ENCODE results near the gene DNAH12. TPM values are rescaled to one million over a fixed set of nuclear protein-coding genes. Genes with fewer than 3 reads are reported as not detected.

Gene DNAH12
- polyA plus RNA-seq, 1 of the 3 experiments (the other 2 are of a cell fraction): 0.03 TPM

DNA sequence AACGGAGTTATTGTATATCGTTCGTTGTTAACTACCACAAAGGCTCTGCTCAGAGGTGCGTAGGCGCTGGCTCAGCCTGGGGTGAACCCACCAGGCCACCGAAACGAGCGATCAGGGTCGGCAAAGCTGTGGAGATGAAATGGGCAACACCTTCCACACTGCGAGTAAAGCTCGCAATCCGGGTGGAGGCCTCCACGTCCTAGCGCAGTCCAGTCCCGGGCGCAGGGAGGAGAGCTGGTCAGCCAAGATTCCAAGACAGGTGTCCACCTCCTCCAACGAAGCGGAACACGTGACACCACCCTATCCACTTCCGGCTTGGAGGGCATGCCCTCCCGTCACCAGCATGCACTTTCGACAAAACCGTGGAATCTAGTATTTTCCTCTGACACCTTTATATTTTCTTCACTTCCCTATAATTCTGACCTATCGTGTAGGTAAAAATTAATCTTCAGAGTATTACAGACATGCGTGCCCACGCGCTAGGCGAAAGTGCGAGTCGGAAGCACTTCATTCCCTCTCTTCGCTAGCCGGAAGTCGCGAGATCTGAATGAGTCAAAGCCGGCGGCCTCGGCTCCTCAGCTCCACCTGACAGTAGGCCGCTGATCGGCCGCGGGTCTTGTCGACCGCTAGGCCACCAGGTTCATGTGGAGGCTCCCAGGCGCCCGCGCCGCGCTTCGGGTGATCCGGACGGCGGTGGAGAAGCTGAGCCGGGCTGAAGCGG is 11.8 kb upstream of the DNAH12 start, which contains the start of gene PDE12 (continued):
- TF ChIP-seq, protein P1, sequence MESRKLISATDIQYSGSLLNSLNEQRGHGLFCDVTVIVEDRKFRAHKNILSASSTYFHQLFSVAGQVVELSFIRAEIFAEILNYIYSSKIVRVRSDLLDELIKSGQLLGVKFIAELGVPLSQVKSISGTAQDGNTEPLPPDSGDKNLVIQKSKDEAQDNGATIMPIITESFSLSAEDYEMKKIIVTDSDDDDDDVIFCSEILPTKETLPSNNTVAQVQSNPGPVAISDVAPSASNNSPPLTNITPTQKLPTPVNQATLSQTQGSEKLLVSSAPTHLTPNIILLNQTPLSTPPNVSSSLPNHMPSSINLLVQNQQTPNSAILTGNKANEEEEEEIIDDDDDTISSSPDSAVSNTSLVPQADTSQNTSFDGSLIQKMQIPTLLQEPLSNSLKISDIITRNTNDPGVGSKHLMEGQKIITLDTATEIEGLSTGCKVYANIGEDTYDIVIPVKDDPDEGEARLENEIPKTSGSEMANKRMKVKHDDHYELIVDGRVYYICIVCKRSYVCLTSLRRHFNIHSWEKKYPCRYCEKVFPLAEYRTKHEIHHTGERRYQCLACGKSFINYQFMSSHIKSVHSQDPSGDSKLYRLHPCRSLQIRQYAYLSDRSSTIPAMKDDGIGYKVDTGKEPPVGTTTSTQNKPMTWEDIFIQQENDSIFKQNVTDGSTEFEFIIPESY (IDR thresholded peaks at IDR 0.05; ENCODE audit: borderline replicate concordance, low read depth): peak; percentile 94
- TF ChIP-seq FOXM1 (IDR thresholded peaks at IDR 0.05; ENCODE audit: low read depth) (0 out of 2 replicates have a peak, but pooled peaks have one; percentile 28), EP300 (IDR thresholded peaks at IDR 0.05; ENCODE audit: borderline replicate concordance in 1 of 2, low read depth in 1 of 2, low read length in 1 of 2) (peak; percentile 76 to 97; a peak in 3 of 4 replicates), MXI1 (IDR thresholded peaks at IDR 0.05; ENCODE audit: low read depth, low read length) (peak; percentile 94)
- TF ChIP-seq, protein P2, sequence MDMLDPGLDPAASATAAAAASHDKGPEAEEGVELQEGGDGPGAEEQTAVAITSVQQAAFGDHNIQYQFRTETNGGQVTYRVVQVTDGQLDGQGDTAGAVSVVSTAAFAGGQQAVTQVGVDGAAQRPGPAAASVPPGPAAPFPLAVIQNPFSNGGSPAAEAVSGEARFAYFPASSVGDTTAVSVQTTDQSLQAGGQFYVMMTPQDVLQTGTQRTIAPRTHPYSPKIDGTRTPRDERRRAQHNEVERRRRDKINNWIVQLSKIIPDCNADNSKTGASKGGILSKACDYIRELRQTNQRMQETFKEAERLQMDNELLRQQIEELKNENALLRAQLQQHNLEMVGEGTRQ (IDR thresholded peaks at IDR 0.05; ENCODE audit: borderline replicate concordance, low read depth, low read length): peak; percentile 78

DNA sequence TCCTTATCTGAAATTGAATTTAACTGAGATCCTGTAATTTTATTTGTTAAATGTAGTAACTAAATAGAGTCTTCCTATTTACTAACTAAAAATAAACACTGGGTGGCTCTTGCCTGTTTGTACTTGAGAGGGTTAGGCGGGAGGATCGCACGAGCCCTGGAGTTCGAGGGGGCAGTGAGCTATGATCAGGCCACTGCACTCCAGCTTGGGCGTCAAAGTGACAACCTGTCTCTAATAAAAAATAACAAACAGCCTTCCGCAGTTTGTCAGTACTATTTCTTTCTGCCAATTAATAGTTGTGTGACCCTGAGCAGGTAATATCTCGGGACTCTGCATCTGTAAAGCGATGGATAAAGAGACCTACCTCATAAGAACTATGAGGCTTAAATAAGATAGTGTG is 11.2 kb upstream of the DNAH12 start:
- CTCF ChIA-PET: interaction anchor here (1.5 to 1.8 kb wide), 2 partner anchors 42 to 455 kb away, joined by 5 read pairs; partner anchors contain the start of gene ARF4
- H3F3A ChIP-seq (replicated peaks; ENCODE audit: insufficient read depth): no peaks in the 10 kb centered on the region
- H3K36me3 ChIP-seq (replicated peaks in 1 of 2; ENCODE audit: control insufficient read depth in 1 of 2, insufficient read depth in 2 of 2, low read length in 1 of 2): peaks cover 12 to 14% of the 10 kb centered on the region in 2 experiments
- peaks cover 41% of the 10 kb centered on the region for H3K79me2 ChIP-seq (ENCODE audit: insufficient read depth)
- no peaks in the 10 kb centered on the region for H3K9me2 ChIP-seq
- H3K4me3 ChIP-seq (ENCODE audit: low read depth in 2 of 2, low read length in 1 of 2): peak overlapping the region; percentile 81 to 88
- peak overlapping the region; percentile 77 for H3K4me2 ChIP-seq
- TF ChIP-seq GATA2 (CRISPR knock-in tag; IDR thresholded peaks at IDR 0.05) (no peak), GABPA (IDR thresholded peaks at IDR 0.05; ENCODE audit: low read depth) (no peak), TCF12 (IDR thresholded peaks at IDR 0.05) (no peak)
- TF ChIP-seq, protein P2 (IDR thresholded peaks at IDR 0.05; ENCODE audit: borderline replicate concordance, low read depth, low read length): no peak
- H3K27ac ChIP-seq (ENCODE audit: low read depth in 2 of 2, low read length in 1 of 2): peak overlapping the region; percentile 74 to 96
- H3K9me3 ChIP-seq: no peaks in the 10 kb centered on the region
- H3K9ac ChIP-seq: peak overlapping the region; percentile 79
- POLR2A ChIA-PET: interaction anchor here (0.6 to 2.9 kb wide), 5 partner anchors 11 to 297 kb away, joined by 3 to 19 read pairs (median 3); partner anchors contain the start of genes ARF4 and DNAH12
- H3K27me3 ChIP-seq (ENCODE audit: insufficient read depth): no peaks in the 10 kb centered on the region
- 46% methylated on average over 8 of the region's 8 CpGs for WGBS (ENCODE audit: low lambda C conversion rate)
- DNase-seq: peak; percentile 45
- peaks cover 9% of the 10 kb centered on the region; the same call in 1 of the 2 replicates for H4K20me1 ChIP-seq (ENCODE audit: insufficient read depth)
- peak overlapping the region; percentile 95 for H2AFZ ChIP-seq (ENCODE audit: low read depth)
- H3K4me1 ChIP-seq (ENCODE audit: control insufficient read depth in 1 of 2, insufficient read depth in 2 of 2, low read depth in 1 of 2, low read length in 1 of 2): peaks cover 0 to 12% of the 10 kb centered on the region in 2 experiments; a peak in 2 of 4 replicates

DNA sequence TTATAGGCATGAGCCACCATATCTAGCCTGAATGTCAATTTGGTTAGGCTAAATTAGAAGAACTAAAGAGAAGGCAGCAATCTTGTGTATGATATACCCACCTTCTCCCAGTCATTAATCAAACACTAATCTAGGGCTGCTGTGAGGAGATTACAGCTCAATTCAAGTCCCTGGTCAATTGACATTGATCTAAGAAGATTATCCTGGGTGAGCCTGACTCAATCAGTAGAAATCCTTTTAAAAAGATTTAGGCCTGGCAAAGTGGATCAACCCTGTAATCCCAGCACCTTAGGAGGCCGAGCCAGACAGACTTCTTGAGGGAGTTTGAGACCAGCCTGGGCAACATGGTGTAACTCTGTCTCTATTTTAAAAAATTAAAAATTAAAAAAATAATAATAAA is 2.5 kb upstream of the DNAH12 start:
- POLR2A ChIA-PET: no interaction called here
- Histone ChIP-seq H3F3A (replicated peaks; ENCODE audit: insufficient read depth) (peaks cover 4% of the 10 kb centered on the region), H3K9me3 (no peaks in the 10 kb centered on the region), H3K36me3 (replicated peaks in 1 of 2; ENCODE audit: control insufficient read depth in 1 of 2, insufficient read depth in 2 of 2, low read length in 1 of 2) (no peaks in the 10 kb centered on the region), H3K9ac (no peak overlapping the region), H3K4me2 (no peak overlapping the region), H3K27ac (ENCODE audit: low read depth in 2 of 2, low read length in 1 of 2) (no peak overlapping the region), H3K9me2 (no peaks in the 10 kb centered on the region), H3K4me1 (ENCODE audit: control insufficient read depth in 1 of 2, insufficient read depth in 2 of 2, low read depth in 1 of 2, low read length in 1 of 2) (peaks cover 0 to 4% of the 10 kb centered on the region in 2 experiments; a peak in 1 of 4 replicates), H3K4me3 (ENCODE audit: low read depth in 2 of 2, low read length in 1 of 2) (no peak overlapping the region), H3K79me2 (ENCODE audit: insufficient read depth) (no peaks in the 10 kb centered on the region), H4K20me1 (ENCODE audit: insufficient read depth) (no peaks in the 10 kb centered on the region), H2AFZ (ENCODE audit: low read depth) (no peak overlapping the region), H3K27me3 (ENCODE audit: insufficient read depth) (no peaks in the 10 kb centered on the region)
- no peak for DNase-seq
- CTCF ChIA-PET: no interaction called here
- 70% methylated on average over 1 of the region's 1 CpG for WGBS (ENCODE audit: low lambda C conversion rate)
- TF ChIP-seq JUND (IDR thresholded peaks at IDR 0.05): no peak
- TF ChIP-seq, protein P3, sequence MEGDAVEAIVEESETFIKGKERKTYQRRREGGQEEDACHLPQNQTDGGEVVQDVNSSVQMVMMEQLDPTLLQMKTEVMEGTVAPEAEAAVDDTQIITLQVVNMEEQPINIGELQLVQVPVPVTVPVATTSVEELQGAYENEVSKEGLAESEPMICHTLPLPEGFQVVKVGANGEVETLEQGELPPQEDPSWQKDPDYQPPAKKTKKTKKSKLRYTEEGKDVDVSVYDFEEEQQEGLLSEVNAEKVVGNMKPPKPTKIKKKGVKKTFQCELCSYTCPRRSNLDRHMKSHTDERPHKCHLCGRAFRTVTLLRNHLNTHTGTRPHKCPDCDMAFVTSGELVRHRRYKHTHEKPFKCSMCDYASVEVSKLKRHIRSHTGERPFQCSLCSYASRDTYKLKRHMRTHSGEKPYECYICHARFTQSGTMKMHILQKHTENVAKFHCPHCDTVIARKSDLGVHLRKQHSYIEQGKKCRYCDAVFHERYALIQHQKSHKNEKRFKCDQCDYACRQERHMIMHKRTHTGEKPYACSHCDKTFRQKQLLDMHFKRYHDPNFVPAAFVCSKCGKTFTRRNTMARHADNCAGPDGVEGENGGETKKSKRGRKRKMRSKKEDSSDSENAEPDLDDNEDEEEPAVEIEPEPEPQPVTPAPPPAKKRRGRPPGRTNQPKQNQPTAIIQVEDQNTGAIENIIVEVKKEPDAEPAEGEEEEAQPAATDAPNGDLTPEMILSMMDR (IDR thresholded peaks at IDR 0.05): no peak
- TF ChIP-seq, protein P4, sequence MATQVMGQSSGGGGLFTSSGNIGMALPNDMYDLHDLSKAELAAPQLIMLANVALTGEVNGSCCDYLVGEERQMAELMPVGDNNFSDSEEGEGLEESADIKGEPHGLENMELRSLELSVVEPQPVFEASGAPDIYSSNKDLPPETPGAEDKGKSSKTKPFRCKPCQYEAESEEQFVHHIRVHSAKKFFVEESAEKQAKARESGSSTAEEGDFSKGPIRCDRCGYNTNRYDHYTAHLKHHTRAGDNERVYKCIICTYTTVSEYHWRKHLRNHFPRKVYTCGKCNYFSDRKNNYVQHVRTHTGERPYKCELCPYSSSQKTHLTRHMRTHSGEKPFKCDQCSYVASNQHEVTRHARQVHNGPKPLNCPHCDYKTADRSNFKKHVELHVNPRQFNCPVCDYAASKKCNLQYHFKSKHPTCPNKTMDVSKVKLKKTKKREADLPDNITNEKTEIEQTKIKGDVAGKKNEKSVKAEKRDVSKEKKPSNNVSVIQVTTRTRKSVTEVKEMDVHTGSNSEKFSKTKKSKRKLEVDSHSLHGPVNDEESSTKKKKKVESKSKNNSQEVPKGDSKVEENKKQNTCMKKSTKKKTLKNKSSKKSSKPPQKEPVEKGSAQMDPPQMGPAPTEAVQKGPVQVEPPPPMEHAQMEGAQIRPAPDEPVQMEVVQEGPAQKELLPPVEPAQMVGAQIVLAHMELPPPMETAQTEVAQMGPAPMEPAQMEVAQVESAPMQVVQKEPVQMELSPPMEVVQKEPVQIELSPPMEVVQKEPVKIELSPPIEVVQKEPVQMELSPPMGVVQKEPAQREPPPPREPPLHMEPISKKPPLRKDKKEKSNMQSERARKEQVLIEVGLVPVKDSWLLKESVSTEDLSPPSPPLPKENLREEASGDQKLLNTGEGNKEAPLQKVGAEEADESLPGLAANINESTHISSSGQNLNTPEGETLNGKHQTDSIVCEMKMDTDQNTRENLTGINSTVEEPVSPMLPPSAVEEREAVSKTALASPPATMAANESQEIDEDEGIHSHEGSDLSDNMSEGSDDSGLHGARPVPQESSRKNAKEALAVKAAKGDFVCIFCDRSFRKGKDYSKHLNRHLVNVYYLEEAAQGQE (IDR thresholded peaks at IDR 0.05; ENCODE audit: low read depth, low read length): no peak
- no peak for TF ChIP-seq SIN3A (IDR thresholded peaks at IDR 0.05; ENCODE audit: borderline replicate concordance, low read depth, low read length)
- TF ChIP-seq MXI1 (IDR thresholded peaks at IDR 0.05; ENCODE audit: low read depth, low read length): no peak
- no peak for TF ChIP-seq NRF1 (IDR thresholded peaks at IDR 0.05; ENCODE audit: low read depth, low read length)
- no peak for TF ChIP-seq MEF2A (IDR thresholded peaks at IDR 0.05; ENCODE audit: borderline replicate concordance, low read depth)
